ENCODE measurements around the gene RSAD2.

DNA sequence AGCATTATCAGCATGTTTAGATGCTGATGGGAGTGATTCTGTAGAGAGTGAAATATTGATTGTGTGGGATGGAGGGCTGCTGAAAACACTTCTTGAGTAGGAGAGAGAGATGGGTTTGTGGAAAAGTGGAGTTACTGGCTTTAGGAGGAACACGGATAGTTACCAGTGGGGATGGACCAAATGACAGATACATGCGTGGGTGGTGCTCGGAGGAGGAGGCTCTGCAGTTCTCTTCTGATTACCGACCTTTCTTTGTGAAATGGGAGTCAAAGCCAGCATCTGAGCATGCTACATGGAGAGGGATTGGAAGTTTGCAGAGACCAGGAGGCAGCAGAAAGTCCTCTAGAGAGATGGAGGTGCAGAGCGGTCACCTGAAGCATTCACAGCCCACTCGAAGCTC is 65.9 kb downstream of the RSAD2 start:
- TF ChIP-seq, protein P1, sequence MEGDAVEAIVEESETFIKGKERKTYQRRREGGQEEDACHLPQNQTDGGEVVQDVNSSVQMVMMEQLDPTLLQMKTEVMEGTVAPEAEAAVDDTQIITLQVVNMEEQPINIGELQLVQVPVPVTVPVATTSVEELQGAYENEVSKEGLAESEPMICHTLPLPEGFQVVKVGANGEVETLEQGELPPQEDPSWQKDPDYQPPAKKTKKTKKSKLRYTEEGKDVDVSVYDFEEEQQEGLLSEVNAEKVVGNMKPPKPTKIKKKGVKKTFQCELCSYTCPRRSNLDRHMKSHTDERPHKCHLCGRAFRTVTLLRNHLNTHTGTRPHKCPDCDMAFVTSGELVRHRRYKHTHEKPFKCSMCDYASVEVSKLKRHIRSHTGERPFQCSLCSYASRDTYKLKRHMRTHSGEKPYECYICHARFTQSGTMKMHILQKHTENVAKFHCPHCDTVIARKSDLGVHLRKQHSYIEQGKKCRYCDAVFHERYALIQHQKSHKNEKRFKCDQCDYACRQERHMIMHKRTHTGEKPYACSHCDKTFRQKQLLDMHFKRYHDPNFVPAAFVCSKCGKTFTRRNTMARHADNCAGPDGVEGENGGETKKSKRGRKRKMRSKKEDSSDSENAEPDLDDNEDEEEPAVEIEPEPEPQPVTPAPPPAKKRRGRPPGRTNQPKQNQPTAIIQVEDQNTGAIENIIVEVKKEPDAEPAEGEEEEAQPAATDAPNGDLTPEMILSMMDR (IDR thresholded peaks at IDR 0.05), result no peak
- no peak for TF ChIP-seq POLR2A (IDR thresholded peaks at IDR 0.05)
- no peak for TF ChIP-seq EP300 (IDR thresholded peaks at IDR 0.05)
- no peak for TF ChIP-seq POLR2AphosphoS5 (IDR thresholded peaks at IDR 0.05)
